NCI-H526 (cell line): ENCODE results near the gene TTC7B.

Experiments used
- DNase-seq, 2 experiments: peaks; one replicate each; lab custom pipeline; 2025; lab: John Stamatoyannopoulos, UW

The TTC7B gene

GRCh38 chr14:90703841-90704737, 112.1 kb downstream of the TTC7B start:
- DNase-seq = no peak

DNA sequence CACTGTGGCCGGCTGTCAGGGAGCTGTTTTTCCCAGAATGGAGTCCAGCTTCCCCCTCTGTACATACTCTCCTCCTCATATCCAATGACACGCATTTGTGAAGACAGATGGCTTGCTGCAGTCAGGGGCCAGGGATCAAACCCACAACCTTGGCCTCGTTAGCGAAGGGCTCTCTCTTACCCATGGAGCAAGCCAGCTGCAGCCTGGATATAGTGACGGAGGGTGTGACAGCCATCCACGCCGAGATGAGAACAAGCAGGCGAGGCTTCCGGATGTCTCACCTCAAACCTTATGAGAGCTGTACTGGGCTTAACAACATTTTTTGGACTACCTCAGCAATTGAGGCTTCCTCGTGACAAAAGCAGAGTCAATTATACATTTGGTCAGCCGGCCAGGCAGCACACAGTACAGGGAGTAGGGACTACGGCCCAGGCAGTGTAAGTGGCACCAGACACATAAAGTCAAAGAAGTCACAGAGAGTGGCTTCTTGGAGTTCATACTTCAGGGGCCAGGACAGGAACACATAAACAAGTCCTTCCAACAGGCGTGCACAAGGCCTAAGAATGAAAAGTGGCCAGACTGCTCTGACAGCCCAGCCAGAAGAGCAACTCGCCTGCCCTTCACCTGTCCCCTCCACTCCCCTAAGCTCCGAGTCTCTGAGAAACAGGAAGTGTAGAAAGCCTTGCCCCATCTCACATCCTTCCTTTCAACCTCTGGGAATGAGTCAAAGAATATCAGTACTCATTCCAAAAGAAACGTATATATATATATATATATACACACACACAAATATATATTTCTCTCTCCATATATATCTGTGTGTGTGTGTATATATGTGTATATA, 115.1 kb downstream of the TTC7B start:
- DNase-seq = no peak

DNA sequence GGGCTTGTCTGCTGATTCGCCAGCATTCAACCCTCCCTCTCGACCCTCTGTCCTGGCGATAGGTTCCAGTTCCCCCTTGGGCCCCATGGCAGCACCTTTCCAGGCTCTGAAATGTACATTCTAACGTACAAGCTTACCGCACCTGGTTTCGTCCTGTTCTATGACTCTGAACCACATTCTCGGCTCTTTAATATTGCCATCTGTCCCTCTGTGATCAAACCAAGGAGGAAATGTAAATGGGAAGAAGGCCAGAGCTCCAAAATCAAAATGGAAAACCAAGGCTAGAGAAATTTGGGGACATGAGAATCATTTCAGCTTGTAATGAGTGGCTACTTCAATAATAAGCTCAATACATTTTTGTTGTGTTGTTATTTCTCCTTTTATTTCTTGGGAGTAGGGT, 117.2 kb downstream of the TTC7B start:
- no peak for DNase-seq

- DNase-seq = peak in 1 of 2 experiments; percentile 18
Measured at GRCh38 chr14:90698379-90698869, 117.8 kb downstream of the TTC7B start.

GRCh38 chr14:90697577-90698206, 118.5 kb downstream of the TTC7B start:
- DNase-seq = peak; percentile 49 to 87

- DNase-seq = peak in 1 of 2 experiments; percentile 33
Measured at GRCh38 chr14:90697132-90697531, 119.1 kb downstream of the TTC7B start.

DNA sequence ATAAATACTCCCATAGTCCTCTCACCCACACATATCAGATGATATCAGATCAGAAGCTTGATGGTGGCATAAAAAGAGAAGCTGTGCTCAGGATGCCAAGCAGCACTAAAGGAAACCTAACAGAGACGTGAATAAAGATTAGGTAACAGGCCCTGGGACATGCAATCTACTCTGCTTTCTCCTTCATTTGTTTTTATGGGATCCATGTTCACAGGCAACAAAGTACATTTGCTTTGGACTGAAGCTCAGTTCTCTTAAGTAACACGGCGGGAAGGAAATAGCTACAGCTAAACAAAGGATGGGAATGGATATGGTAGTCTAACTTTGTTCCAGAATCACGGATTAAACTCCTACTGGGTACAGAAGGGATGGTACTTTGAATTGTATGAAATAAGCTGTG, 119.5 kb downstream of the TTC7B start:
- no peak for DNase-seq

- DNase-seq = no peak
Measured at GRCh38 chr14:90695997-90696660, 120.1 kb downstream of the TTC7B start.

DNA sequence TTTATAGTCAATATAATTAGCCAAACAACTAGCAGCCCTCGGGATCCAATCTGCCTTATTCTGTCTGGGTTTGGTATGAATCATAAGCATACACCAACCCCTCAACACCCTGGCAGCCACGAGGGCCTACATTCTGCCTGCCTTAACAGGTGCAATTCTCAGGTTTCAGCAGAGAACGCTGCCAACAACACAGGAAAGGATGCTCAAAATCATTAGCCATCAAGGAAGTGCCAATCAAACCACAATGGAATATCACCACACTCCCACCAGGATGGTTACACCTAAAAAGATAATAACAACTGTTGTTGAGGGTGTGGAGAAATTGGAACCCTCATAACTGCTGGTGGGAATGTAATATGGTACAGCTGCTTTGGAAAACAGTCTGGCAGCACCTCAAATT, 122.8 kb downstream of the TTC7B start:
- DNase-seq = no peak

DNA sequence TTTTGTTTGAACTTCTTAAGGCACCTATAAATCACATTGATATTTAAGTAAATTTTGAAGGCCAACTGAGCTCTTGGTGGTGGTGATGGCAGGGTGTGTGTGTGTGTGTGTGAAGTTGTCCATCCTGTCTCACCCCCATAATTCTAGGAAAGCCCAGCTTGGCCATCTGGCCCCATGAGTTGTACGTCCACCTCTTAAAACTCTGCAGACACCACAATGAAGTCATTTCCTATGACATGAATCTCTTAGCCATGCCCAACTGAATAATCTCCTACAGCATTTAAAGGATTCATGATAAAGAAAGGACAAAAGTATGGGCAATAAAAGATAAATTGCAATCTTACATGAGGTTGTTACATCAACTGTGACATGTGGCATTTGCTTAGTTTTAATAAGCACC, 123.4 kb downstream of the TTC7B start:
- DNase-seq = no peak

DNA sequence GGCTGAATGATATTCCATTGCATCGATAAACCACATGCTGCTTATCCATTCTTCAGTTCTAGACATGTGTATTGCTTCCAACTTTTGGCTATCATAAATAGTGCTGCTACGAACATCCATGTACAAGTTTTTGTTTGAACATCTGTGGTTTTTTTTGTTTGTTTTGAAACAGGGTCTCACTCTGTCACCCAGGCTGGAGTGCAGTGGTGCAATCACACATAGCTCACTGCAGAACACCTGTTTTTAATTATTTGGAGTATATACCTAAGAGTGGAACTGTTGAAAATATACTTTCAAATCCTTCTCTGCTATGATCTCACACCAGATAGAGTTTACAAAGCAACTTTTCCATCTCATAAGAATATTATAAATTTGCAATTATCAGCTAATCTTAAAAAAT, 124.2 kb downstream of the TTC7B start:
- DNase-seq = no peak

DNA sequence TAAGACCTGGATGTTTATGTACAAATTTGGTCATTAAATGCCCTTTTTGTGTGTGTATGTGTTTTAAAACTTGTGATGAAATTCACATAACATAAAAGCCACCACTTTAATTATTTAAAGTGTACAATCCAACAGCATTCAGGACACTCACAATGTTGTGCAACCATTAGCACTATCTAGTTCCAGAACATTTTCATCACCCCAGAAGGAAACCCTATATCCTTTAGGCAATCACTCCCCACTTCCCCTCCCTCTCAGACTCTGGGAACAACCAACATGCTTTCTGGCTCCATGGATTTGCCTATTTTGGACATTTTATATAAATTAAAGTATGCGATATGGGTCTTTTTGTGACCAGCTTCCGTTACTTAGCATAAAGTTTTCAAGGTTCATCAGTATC, 124.6 kb downstream of the TTC7B start:
- no peak for DNase-seq

DNA sequence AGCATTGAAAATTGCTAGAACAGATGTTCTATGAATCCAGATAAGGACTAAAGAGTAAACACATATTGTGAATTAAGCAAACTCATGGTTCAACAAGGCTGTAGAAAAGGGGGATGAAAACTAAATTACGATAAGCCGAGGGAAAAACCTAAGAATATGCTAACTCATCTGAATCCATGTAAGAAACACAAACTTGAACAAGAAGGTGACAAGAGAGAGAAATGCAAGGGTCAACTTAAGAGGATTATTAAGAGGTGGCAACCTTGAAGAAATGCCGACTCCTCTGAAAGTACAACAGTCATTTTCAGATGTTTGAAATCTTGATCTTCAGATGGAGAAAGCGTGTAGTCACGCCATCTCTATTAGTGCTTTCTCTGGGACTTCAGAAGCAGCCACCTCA, 128.6 kb downstream of the TTC7B start:
- DNase-seq = no peak

DNA sequence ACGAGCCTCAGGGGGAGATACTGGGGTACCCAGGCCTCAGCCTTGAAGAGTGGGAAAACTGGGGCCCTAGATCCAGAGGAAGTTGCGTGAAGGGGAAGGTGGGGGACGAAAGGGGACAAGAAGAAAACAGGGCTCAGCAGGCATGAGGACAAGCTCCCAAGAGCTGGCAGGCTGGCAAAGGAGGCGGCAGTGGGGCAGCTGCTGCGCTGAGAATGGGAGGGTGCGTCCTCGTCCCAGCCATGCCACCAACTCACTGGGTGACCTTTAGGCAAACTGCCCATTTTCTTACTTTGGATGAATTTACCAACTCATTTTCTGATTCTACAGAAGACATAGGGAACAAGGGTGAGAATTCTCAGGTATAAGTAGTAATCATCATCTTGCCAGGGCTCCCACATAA, 133.6 kb downstream of the TTC7B start:
- no peak for DNase-seq

GRCh38 chr14:90681929-90682328, 134.3 kb downstream of the TTC7B start:
- DNase-seq = peak; percentile 64 to 78

DNA sequence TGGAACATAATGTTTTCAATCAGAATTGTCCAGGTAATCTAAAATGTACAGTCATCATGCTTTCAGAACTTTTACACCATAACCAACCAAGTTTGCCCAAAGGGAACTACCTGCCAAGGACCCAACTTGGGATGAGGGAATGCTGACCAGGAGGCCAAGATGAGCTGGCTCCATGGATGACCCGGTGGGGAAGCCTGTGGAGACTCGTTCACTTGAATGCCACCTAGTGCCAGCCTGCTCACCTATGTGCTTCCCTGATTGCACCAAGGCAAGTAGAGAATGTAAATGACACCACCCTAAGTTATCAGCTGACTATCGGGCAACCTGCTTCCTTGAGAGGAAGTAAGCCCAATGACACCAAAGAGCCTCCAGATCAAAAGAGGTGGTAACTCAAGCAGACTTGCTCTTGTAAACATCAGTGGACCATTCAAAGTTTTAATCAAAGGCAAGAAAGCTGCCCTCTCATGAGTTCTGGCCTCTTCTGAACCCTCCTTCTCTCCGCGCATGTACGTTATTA, 137.3 kb downstream of the TTC7B start:
- DNase-seq = no peak

GRCh38 chr14:90678420-90678819, 137.8 kb downstream of the TTC7B start:
- no peak for DNase-seq

DNA sequence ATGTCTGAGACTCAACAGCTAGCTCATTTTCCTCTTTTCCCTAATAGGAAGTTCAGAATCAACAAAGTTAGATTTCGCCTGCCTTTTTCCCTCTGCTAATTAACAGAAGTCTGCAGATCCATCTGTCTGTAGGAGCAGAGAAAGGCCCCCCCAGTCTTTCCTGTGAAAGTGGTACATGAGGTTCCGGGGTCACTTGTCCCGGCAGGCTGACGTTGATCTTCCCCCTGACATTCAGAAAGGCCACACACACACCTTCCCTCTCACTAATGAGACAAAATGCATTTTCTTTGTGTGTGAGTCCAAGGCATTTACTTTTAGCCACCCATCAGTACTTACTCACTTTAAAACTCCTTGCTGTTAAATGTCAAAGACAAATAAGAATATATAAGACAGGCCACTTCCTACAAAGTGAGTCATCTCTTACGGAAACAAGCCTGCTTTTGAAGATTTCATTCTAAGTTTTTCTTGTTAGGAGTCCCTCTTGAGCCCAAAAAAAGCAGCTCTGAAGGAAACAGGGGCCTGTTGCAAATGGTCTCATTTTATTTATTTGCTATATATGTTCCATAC, 138.7 kb downstream of the TTC7B start:
- no peak for DNase-seq

DNA sequence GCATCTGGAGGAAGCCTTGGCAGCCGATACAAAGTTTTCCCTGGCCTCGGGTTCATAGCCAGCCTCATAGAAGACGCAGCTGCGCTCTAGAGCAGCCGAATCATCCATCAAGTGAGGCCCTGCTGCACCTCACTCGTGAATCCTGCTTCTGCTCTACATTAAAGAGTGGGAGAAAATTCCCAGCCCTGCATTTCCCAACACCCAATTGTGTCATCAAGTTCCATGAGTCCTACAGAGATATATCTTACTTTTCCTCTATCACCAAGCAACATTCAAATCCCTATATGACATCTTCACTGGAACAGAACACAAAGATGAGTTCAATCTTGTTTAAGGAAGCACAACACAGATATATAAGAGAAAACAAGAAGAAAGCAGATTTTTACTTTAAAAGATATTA, 139.3 kb downstream of the TTC7B start:
- DNase-seq = no peak

DNA sequence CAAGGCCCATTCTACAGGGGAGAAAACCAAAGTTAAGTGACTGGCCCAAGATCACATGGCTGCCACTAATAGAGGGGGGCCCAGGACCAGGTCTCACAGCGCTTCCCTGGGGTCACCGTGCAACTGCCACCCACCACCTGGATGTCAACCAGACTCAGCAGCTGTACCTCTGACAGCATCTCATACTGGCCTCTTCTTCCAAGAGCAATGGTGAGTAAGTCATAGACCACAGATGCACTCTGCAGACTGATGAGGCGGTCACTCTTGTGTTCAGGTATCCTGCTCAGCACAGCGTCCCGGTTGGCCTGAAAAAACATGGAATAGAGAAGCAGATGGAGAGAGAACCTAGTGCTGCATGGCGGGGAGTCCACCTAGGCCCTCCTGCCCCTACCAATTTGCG, 139.9 kb downstream of the TTC7B start:
- DNase-seq = no peak

DNA sequence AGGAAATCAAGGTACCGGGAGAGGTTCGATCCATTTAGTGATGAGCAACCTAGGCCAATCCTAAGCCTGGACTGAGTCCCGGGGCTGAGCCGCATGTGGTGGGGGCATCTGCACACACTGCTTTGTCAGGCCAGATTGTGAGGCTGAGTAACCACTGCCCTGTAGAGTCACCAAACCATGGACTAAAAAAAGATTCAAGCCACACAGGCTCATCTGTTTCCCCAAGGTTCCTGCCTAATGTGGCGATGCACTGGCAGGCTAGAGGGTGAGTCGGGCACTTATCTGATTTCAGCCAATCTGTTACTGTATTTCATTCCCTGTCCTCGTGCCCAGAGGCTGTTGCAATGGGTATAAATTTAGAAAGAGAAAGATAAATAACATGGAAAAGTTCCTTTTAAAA, 140.8 kb downstream of the TTC7B start:
- DNase-seq = no peak
